MM.1S (cell line): ENCODE data around the gene HCN1.

ENCODE experiments used
- DNase-seq: peaks from one replicate; pipeline ENCODE4 v3.0.0-alpha.2; 2015
- H2AFZ ChIP-seq: fragments of 300-600 bp; sonication (generic); 2 replicates; pipeline ENCODE4 v1.6.0; 2016; ENCODE audit warnings: antibody characterized with exemption, low read length
- H3F3A ChIP-seq: fragments of 300-600 bp; sonication (generic); 2 replicates; pipeline ENCODE4 v1.6.1; 2016; ENCODE audit warnings: mild to moderate bottlenecking, antibody characterized with exemption, low read length, moderate library complexity, mixed read lengths; ENCODE audit not compliant: insufficient read depth
- H3K27ac ChIP-seq: fragments of 300-600 bp; sonication (generic); 2 replicates; pipeline ENCODE4 v1.5.1; 2016; ENCODE audit warnings: mild to moderate bottlenecking, low read length
- H3K27me3 ChIP-seq: fragments of 300-600 bp; sonication (generic); replicated peaks from 2 replicates; pipeline ENCODE4 v1.6.0; 2016; ENCODE audit warnings: low read length; ENCODE audit not compliant: insufficient read depth
- H3K36me3 ChIP-seq: fragments of 300-600 bp; sonication (generic); replicated peaks from 2 replicates; pipeline ENCODE4 v1.6.1; 2016; ENCODE audit warnings: mild to moderate bottlenecking, low read length, mixed read lengths; ENCODE audit not compliant: insufficient read depth
- H3K4me1 ChIP-seq: fragments of 300-600 bp; sonication (generic); 2 replicates; pipeline ENCODE4 v1.6.1; 2016; ENCODE audit warnings: low read length, mixed read lengths
- H3K4me2 ChIP-seq: fragments of 300-600 bp; sonication (generic); 2 replicates; pipeline ENCODE4 v1.6.0; 2016; ENCODE audit warnings: low read depth, low read length
- H3K4me3 ChIP-seq: fragments of 300-600 bp; sonication (generic); 2 replicates; pipeline ENCODE4 v1.5.1; 2016; ENCODE audit warnings: low read length, mixed read lengths
- H3K79me2 ChIP-seq: fragments of 300-600 bp; sonication (generic); 2 replicates; pipeline ENCODE4 v1.6.1; 2016; ENCODE audit warnings: mixed run types, low read length, mixed read lengths
- H3K9ac ChIP-seq: fragments of 300-600 bp; sonication (generic); 2 replicates; pipeline ENCODE4 v1.6.1; 2016; ENCODE audit warnings: low read length, mixed read lengths
- H3K9me2 ChIP-seq: fragments of 300-600 bp; sonication (generic); replicated peaks from 2 replicates; pipeline ENCODE4 v1.6.1; 2016; ENCODE audit warnings: mild to moderate bottlenecking, low read length, mixed read lengths; ENCODE audit not compliant: insufficient read depth
- H3K9me3 ChIP-seq: fragments of 300-600 bp; sonication (generic); replicated peaks from 2 replicates; pipeline ENCODE4 v1.6.1; 2016; ENCODE audit warnings: mild to moderate bottlenecking, low read length, mixed read lengths; ENCODE audit not compliant: insufficient read depth
- H4K20me1 ChIP-seq: fragments of 300-600 bp; sonication (generic); 2 replicates; pipeline ENCODE4 v1.6.1; 2016; ENCODE audit warnings: mild to moderate bottlenecking, low read length, moderate library complexity, mixed read lengths; ENCODE audit not compliant: insufficient read depth
- CTCF ChIP-seq: fragments of 300-600 bp; sonication (generic); IDR thresholded peaks from 2 replicates; pipeline ENCODE4 v1.5.1; 2016; ENCODE audit warnings: antibody characterized with exemption, low read length, mixed read lengths
- EZH2 ChIP-seq: fragments of 300-600 bp; sonication (generic); optimal IDR thresholded peaks from 2 replicates; pipeline ENCODE3; 2017; ENCODE audit warnings: low read depth, mild to moderate bottlenecking, antibody characterized with exemption, low read length, mixed read lengths
- EZH2phosphoT487 ChIP-seq: fragments of 300-600 bp; sonication (generic); IDR thresholded peaks from 2 replicates; pipeline ENCODE4 v1.6.1; 2018; ENCODE audit warnings: antibody characterized with exemption, low read length

Gene HCN1

GRCh38 chr5:45680950-45681349 lies 15.2 kb downstream of the HCN1 start:
- no peak for TF ChIP-seq EZH2phosphoT487
- TF ChIP-seq CTCF: no peak
- no peak for TF ChIP-seq EZH2
- Histone ChIP-seq H3K36me3 (no peaks in the 10 kb centered on the region), H3K9me3 (no peaks in the 10 kb centered on the region; the same call in 1 of the 2 replicates), H2AFZ (no peak overlapping the region), H3F3A (no peaks in the 10 kb centered on the region), H3K79me2 (no peaks in the 10 kb centered on the region), H3K27me3 (no peaks in the 10 kb centered on the region), H3K27ac (no peak overlapping the region), H3K4me2 (no peak overlapping the region), H3K4me1 (no peaks in the 10 kb centered on the region), H3K9ac (no peak overlapping the region), H4K20me1 (no peaks in the 10 kb centered on the region), H3K9me2 (no peaks in the 10 kb centered on the region), H3K4me3 (no peak overlapping the region)
- no peak for DNase-seq

GRCh38 chr5:45677524-45677923 lies 18.7 kb downstream of the HCN1 start:
- no peak overlapping the region for H3K9ac ChIP-seq
- no peak for DNase-seq
- H3K4me2 ChIP-seq: no peak overlapping the region

GRCh38 chr5:45672271-45672670 lies 23.9 kb downstream of the HCN1 start:
- H4K20me1 ChIP-seq: no peaks in the 10 kb centered on the region
- DNase-seq: no peak
- no peak for TF ChIP-seq EZH2phosphoT487
- TF ChIP-seq EZH2: no peak
- no peak for TF ChIP-seq CTCF
- no peaks in the 10 kb centered on the region for H3F3A ChIP-seq
- H3K9me2 ChIP-seq: no peaks in the 10 kb centered on the region
- no peak overlapping the region for H3K27ac ChIP-seq
- H3K4me1 ChIP-seq: no peaks in the 10 kb centered on the region
- H3K4me2 ChIP-seq: no peak overlapping the region
- H3K9ac ChIP-seq: no peak overlapping the region
- H3K4me3 ChIP-seq: no peak overlapping the region
- no peak overlapping the region for H2AFZ ChIP-seq
- no peaks in the 10 kb centered on the region for H3K79me2 ChIP-seq
- no peaks in the 10 kb centered on the region for H3K36me3 ChIP-seq
- H3K9me3 ChIP-seq: no peaks in the 10 kb centered on the region
- H3K27me3 ChIP-seq: no peaks in the 10 kb centered on the region

More at GRCh38 chr5:45677524-45677923, 18.7 kb downstream of the HCN1 start:
- Histone ChIP-seq H3K27ac (no peak overlapping the region), H4K20me1 (no peaks in the 10 kb centered on the region), H3K27me3 (no peaks in the 10 kb centered on the region), H2AFZ (no peak overlapping the region), H3K79me2 (no peaks in the 10 kb centered on the region), H3K4me3 (no peak overlapping the region), H3K36me3 (no peaks in the 10 kb centered on the region), H3K4me1 (no peaks in the 10 kb centered on the region), H3K9me2 (no peaks in the 10 kb centered on the region), H3F3A (no peaks in the 10 kb centered on the region), H3K9me3 (no peaks in the 10 kb centered on the region; the same call in 1 of the 2 replicates)
- no peak for TF ChIP-seq CTCF
- no peak for TF ChIP-seq EZH2phosphoT487
- no peak for TF ChIP-seq EZH2
